HG03103 (cell line): ENCODE results near the gene CAMK1D.

Experiments
- ATAC-seq: cut with Tn5 transposase; IDR thresholded peaks from one replicate; pipeline ENCODE4 v1.9.1; 2021; ENCODE audit warnings: low read depth; ENCODE audit not compliant: unreplicated experiment

The CAMK1D gene

DNA sequence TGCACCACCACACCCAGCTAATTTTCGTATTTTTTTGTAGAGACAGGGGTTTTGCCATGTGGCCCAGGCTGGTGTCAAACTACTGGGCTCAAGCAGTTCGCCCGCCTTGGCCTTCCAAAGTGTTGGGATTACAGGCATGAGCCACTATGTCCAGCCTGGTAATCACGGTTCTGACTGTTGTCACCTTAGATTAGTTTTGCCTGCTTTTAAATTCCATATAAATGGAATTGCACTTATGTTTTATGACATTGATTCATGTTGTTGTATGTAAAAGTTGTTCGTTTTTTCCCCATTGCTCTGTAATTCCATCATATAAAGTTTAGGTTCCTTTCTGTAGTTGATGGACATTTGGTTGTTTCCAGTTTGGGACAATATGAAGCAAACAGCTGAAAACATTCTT is 106.0 kb downstream of the CAMK1D start:
- no peak for ATAC-seq

DNA sequence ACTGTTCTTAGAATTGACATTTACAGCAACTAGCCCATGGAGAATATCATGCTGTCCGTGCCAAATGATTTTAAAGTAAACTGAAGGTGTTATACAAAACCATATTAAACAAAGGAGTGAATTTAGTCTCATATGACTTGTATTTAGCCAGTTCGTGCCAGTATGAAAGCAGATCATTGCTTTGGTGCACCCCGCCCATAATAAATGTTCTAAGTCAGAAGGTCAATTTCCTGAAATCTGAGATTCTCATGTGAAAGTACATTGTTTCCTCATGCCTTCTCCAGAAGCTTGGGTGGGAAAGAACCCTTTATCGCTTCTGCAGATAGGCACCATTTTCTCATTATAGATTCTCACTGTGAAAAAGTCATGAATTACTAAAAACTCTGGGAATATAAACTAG is 106.4 kb downstream of the CAMK1D start:
- no peak for ATAC-seq

DNA sequence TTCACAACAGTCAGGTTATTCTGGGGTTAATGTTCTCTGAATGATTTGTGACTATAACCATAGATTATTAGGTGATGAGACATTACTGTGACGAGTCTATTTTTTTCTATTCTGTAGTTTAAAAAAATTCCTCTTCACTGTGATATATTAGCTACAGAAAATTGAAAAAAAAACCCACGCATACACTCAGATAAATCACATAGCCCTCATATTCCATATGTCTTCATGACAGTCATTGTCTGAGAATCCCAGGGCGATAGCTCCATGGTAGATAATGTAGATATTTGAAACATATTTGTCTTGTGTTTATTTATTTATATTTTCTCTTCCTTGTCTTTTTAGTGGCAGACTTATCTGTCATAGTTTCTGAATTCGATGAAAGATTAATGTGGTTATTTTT is 110.0 kb downstream of the CAMK1D start:
- ATAC-seq: no peak

DNA sequence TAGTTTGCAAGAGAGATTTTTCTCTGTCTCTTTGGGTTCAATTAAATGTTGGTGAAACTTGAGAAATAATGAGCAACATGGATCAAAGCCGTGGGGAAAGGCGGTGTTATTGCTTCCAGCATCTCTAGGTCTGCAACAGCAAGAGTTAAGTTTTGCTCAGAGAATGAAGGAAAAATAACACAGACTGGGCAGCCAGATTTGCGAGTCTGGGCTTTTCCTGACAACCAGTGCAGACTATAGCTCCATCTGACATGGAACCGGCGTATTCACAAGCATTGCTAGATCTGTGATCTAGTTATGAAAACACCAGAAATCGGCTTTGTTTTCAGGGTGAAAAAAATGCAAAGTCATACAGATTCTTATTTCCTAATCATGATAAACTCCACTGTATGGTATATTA is 110.4 kb downstream of the CAMK1D start:
- ATAC-seq: no peak

DNA sequence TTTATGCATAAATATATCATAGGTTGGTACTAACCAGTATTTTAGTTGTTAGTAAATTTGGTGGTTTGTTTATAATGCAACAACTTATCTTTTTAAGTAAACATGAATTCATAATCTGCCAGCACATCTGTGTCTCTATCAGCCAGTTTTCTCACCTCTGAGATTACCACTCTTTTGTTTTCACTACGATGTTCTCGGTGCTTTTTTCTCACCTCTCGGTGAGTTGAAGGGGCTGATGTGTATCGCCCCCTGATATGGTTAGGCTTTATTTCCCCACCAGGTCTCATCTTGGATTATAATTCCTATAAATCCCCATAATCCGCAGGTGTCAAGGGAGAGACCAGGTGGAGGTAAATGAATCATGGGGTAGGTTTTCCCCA is 114.1 kb downstream of the CAMK1D start:
- no peak for ATAC-seq

DNA sequence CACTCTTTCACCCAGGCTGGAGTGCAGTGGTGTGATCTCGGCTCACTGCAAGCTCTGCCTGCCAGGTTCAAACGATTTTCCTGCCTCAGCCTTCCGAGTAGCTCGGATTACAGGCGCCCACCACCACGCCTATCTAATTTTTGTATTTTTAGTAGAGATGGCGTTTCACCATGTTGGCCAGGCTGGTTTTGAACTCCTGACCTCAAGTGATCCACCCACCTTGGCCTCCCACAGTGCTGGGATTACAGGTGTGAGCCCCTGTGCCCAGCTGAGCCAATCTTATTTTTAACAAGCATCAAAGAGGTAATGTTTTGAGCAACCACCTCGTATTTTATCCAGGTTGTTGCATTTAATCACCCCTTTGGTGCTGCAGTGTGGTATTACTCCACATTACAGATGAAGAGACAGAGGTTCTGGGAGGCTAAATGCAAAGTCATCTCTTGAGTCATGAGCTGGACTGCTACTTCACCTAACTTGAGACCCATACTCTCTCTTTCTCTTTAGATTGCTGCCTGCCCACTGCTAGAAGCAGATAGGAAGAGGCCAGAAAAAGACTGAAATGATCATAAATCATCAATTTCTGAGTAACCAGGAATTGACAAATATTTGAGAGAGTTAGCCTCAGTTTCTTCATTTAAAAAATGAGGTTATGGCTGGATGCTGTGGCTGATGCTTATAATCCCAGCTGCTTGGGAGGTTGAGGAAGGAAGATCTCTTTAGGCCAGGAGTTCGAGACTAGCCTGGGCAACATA is 116.2 kb downstream of the CAMK1D start:
- ATAC-seq: no peak

DNA sequence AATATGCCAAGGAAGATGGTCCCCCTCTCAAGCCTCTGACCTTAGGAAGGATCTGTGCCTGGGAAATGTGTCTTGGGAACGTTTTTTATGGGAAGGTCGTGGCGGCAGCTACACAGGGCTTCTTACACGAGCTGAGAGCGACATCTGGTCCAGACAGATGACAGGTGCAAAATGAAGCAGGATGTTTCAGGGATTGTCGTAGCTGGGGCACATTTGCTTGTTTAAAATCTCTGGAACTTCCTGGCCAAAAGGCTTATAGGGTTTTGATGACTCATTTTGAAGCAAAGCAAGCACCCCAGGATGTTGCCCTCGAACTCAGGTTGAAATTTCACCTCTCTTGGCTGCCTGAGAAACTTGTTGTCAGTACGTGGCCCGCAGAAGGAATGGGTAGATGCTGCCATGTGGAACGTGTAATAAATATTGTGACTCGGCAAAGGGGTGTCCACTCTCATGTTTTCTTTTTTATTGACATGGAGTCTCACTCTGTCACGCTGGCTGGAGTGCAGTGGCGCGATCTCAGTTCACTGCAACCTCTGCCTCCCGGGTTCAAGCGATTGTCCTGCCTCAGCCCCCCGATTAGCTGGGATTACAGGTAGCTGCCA is 117.5 kb downstream of the CAMK1D start:
- ATAC-seq: no peak

DNA sequence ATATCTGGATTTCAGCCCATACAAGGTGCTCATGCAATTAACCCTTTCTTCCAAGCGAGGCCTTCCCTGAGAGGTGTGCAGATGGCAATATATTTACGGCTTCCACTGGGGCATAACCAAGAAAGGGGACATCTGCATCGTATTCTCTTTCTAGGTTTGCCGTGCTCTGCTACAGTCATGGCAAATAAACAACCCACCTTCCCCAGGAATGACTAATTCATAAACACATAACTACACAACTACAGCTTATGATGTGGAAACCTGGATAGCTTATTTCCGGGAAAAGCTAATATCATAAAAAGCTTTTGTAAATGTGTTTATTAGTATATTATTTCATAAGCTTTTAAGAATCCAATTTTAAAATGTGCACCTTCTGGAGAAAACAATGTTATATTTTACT is 120.0 kb downstream of the CAMK1D start:
- ATAC-seq: no peak

DNA sequence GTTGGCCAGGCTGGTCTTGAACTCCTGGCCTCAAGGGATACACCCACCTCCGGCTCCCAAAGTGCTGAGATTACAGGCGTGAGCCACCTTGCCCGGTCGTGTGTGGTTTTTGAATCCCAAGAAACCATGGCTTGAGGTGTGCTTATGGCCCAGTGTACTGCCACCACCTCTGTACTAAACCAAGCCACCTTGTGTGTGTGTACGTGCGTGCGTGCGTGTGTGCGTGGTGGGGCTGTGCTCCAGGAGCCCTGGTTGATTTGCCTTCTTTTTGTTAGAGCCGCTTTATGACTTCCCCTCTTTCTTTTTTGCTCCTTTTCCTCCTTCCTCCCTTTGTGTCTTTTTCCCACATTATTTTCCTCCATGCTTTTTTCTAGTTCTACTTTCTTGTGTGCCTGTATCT is 121.4 kb downstream of the CAMK1D start:
- ATAC-seq: no peak

DNA sequence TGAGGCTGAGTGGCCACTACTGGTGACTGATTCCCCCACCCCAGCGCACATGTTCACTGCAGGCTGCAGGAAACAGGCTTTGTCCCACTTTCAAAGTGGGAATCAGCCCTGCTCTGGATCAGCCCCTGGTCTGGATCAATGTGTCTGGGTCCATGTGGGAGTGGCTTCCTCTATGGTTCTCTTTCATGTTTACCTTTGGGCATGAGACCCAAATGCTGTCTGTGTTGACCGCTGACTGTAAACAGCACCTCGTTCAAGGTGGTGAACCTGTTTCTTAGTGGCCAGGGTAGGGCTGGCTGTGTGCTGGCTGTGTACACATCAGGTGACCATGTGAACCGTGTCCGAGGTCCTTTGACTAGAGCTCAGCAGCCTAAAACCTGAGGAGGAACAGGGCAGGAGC is 121.8 kb downstream of the CAMK1D start:
- ATAC-seq: no peak

DNA sequence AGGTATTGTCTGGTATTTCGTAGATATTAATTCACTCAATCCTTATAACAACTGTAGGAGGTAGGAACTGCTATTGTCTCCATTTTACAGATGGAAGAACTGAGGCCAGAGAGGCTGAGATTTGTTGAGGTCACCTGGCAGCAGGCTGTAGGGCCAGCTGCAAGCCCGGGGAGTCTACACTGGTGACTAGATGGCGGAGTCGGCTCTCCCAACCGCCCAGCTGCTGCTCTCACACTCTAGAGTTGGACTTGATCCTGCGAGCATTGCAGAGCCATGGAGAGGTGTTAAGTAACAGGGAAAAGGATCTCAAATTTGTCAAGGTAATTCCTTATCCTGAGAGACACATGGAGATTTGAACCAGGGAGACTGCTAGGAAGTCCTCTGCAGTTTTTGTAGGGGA is 124.1 kb downstream of the CAMK1D start:
- no peak for ATAC-seq

DNA sequence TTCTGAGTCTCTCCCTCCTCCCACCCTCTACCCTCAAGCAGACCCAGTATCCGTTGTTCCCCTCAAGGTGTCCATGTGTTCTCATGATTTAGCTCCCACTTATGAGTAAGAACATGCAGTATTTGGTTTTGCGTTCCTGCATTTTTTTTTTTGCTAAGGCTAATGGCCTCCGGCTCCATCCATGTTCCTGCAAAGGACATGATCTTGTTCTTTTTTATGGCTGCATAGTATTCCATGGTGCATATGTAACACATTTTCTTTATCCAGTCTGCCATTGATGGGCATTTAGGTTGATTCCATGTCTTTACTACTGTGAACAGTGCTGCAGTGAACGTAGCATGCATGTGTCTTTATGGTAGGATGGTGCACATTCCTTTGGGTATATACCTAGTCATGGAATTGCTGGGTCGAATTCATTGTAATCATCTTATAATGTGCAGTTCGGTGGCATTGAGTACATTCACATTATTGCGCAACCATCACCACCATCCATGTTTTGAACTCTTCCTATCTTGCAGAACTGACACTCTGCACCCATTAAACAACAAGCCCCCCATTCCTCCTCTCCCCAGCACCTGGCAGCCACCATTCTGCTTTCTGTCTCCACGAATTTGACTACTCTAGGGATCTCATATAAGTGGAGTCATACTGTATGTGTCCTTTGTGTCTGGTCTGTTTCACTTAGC is 125.5 kb downstream of the CAMK1D start:
- no peak for ATAC-seq

DNA sequence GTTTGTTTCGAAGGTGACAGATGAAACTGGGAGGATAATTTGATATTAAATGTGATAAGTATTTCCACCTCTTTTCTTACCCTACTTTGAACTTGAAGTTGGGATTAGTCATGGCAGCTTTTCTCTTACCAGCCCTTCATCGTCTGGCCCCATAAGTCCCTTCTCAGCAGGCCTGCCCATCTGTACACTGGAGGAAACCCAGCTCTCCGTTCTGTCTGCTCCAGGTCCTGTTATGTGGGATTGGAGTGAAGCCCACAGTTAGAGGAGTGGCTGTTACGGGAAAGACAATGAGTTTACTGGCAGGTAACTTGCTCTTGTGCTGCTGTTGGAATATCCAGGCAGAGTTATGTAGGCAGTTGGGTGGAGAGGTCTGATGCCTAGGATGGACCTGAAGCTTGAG is 127.3 kb downstream of the CAMK1D start:
- no peak for ATAC-seq

DNA sequence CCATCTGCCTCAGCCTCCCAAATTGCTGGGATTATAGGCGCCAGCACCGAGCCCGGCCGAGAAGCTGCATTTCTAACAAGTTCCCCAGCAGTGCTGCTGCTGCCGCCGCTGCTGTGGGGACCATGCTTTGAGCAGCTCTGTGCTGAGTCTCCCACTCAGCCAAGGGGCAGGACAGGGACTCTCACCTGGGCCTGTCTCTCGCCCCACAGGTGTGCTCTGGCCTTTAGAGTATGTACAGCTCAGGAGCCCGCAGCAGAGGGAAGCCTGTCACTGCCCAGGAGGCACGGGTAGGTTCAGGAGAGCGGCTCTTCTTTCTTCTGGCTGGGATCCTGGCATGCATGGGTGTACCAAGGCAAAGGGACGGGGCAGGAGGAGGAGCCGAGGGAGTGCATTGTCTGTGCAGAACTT is 130.1 kb downstream of the CAMK1D start:
- ATAC-seq: no peak

DNA sequence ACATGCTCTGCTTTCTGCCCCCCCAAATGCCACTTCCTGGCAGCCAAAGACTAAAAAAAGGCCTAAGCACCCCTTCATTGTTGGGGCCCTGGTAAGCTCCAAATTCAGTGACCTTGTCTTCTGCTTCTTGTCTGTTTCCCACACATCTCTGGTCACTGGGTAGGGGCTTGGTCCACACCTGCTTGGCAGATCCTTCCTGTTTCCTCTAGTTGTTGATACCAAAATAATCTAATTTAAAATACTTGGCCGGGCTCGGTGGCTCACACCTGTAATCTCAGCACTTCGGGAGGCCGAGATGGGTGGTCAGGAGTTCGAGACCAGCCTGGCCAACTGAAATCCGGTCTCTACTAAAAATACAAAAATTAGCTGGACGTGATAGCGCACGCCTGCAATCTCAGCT is 130.6 kb downstream of the CAMK1D start:
- ATAC-seq: no peak

DNA sequence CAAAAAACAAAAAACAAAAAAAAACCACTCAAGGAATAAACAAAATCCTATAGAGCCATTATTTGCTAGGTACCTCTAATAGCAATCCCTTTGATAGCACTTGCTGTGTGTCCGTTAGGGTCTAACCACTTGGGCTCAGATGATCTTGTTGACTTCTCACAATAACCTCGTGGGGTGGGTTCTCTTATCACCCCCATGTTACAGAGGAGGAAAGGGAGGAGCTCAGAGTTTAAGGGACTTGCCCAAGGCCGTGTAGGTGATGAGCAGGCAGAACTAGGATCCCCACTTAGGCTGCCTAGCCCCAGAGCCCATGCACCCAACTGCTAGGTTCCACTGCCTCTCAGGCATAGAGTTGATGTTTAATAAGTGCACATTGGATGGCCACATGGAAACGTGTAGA is 131.1 kb downstream of the CAMK1D start:
- ATAC-seq: no peak

DNA sequence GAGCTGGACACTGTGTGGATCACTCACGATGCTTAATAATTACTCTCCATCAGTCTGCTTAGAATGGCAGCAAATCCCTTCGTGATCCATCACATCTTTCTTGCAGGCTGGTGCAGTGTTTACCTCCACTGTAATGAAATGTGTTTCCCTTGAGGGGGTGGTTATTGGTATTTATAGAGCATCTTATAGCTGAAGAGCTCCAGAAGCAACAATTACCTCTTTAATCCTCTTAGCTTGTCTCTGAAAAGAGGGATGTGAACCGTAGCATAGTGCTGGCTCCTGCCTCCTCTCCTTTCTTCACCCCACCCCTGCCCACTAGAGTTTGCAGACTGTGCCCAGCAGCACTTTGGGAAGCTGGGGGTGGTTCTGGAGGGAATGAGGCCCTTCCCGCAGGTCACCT is 132.6 kb downstream of the CAMK1D start:
- ATAC-seq: no peak

DNA sequence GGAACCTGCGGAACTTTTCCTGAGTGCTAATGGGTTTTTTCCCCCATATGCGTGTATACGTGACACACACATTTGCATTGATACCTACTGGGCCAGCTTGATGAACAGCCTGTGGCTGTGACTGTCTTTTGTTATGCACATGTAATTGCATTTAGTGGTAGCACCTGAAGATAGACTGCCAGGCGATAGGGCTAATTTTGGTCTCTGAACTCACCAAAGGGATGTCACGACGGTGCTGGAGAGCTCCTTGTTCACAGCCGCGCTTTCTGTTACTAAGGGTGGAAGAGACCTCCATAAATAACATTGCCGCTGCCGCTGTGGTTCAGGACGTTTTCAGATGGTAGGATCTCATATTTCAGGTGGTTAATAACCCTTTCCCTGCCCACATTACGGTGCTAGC is 133.2 kb downstream of the CAMK1D start:
- no peak for ATAC-seq

DNA sequence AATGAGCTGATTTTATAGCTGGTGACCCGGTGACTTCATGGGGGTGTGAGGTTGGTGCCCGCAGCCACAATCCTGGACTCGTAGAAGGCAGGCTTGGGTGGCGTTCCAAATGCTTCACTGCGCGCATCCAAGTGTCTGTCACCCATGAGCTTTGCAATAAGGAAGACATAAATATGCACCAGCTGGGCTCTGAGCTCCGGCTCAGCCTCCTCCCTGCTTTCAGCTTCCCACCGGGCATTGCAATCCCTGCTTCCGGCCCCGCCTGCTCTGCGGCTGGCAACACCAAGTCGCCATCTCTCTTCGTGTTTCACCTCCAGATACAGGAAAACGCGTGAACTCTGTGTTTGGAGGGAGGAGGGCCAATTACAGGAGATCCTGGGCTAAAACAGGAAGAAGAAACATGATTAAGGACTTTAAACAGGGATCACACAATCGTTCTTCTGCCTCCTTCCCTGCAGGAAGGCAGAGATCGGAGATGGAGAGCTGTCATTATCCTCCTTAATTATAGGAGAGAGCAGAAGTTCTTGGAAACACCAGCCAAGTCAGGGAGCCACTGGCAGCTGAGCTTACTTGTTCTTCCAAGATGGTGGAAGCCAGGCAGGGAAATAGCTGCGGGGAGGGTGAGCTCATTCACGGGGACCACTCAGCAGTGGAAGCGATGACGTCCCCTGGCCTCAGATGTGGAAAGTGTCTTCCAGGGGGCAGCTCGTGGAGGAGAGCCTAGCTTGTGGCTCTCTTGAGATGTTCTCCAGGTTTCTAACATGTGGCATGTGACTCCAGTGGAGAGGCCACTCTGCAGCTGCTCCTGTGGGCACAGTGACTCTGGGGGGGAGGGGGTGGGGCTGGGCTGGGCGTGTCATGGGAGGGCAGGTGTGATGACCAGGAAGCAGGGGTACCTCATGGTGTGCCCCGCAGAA is 134.9 kb downstream of the CAMK1D start:
- ATAC-seq: no peak

DNA sequence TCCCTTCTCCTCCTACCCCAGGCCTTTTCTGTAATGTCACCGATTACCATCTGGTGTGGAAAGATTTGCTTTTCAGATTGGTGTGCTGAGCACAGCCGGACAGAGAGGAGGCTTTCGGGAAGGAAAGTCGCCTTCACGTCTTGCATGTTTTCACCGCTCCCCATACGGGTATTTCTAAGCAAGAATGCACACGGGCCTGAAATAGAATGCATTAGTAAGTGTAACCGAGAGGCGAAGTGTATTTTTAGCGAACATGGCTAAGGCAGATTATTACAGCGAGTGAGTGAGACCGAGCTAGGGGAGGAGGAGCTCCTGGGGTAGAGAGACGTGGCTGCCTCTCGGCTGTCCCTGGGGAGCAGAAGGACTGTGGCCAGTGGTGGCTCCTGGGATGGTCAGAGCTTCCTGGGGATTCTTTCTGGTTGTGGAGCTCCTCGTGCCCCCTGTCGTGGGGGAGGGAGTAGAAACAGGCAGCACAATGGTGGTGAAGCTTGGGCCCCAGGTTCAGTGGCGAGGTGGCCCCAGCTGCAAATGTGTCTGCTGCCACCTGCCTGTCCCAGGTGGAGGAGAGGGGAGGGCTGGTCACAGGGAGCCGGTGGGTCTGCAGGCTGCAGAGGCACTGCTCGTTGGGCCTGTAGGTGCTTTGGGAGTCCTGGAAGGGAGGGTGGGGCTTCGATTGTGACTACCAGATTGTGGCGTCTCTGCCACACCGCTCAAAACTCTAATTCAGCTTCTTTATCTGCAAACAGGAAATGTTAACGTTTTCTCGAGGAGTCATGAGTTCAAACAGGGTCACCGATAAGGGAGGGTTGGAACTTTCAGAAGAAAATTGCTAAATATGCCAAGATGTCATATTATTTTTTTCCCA is 135.8 kb downstream of the CAMK1D start:
- ATAC-seq: peak; percentile 62
